ENCODE data around the gene PLEKHS1.

Gene PLEKHS1

GRCh38 chr10:113751181-113751732 lies at the start of gene PLEKHS1:
PLEKHS1 (plus strand) TSS chr10:113751682; CDS start chr10:113755278, 3,596 bp downstream.
- Histone ChIP-seq H3K27me3 (ENCODE audit: insufficient read depth, poor library complexity, severe bottlenecking) (no peaks in the 10 kb centered on the region), H3K9me3 (ENCODE audit: severe bottlenecking) (no peaks in the 10 kb centered on the region), H3K4me1 (ENCODE audit: insufficient read depth, poor library complexity, severe bottlenecking) (no peaks in the 10 kb centered on the region), H3K27ac (ENCODE audit: poor library complexity, severe bottlenecking) (no peak within 1 kb of the TSS), H3K4me3 (ENCODE audit: severe bottlenecking) (no peak within 1 kb of the TSS), H3K36me3 (ENCODE audit: low read depth) (no peaks in the 10 kb centered on the region)
- no peak for DNase-seq (ENCODE audit: low spot score)
- ATAC-seq (ENCODE audit: low read depth) = no peak
- no peak for TF ChIP-seq CTCF (IDR thresholded peaks at IDR 0.05; ENCODE audit: poor library complexity, severe bottlenecking)

- peak; percentile 82 for TF ChIP-seq CTCF (IDR thresholded peaks at IDR 0.05; ENCODE audit: poor library complexity, severe bottlenecking)
- H3K4me1 ChIP-seq (ENCODE audit: insufficient read depth, poor library complexity, severe bottlenecking) = no peaks in the 10 kb centered on the region
- no peaks in the 10 kb centered on the region for H3K27me3 ChIP-seq (ENCODE audit: insufficient read depth, poor library complexity, severe bottlenecking)
- DNase-seq (ENCODE audit: low spot score) = no peak
- H3K27ac ChIP-seq (ENCODE audit: poor library complexity, severe bottlenecking) = no peak overlapping the region
- no peaks in the 10 kb centered on the region for H3K9me3 ChIP-seq (ENCODE audit: severe bottlenecking)
- no peak overlapping the region for H3K4me3 ChIP-seq (ENCODE audit: severe bottlenecking)
- peak; percentile 59; the same call in 2 of the 3 replicates for ATAC-seq (ENCODE audit: low read depth)
- H3K36me3 ChIP-seq (ENCODE audit: low read depth) = peaks cover 5% of the 10 kb centered on the region
Measured at GRCh38 chr10:113704637-113705343, 46.7 kb upstream of the PLEKHS1 start.

GRCh38 chr10:113705344-113705652 lies 46.2 kb upstream of the PLEKHS1 start:
- no peaks in the 10 kb centered on the region for H3K9me3 ChIP-seq (ENCODE audit: severe bottlenecking)
- ATAC-seq (ENCODE audit: low read depth) (no peak), DNase-seq (ENCODE audit: low spot score) (no peak)
- H3K27ac ChIP-seq (ENCODE audit: poor library complexity, severe bottlenecking) = no peak overlapping the region
- peaks cover 2% of the 10 kb centered on the region for H3K36me3 ChIP-seq (ENCODE audit: low read depth)
- peak; percentile 62 for TF ChIP-seq CTCF (IDR thresholded peaks at IDR 0.05; ENCODE audit: poor library complexity, severe bottlenecking)
- H3K4me1 ChIP-seq (ENCODE audit: insufficient read depth, poor library complexity, severe bottlenecking) = no peaks in the 10 kb centered on the region
- no peaks in the 10 kb centered on the region for H3K27me3 ChIP-seq (ENCODE audit: insufficient read depth, poor library complexity, severe bottlenecking)
- no peak overlapping the region for H3K4me3 ChIP-seq (ENCODE audit: severe bottlenecking)

- Histone ChIP-seq H3K4me3 (ENCODE audit: severe bottlenecking) (no peak overlapping the region), H3K9me3 (ENCODE audit: severe bottlenecking) (no peaks in the 10 kb centered on the region), H3K4me1 (ENCODE audit: insufficient read depth, poor library complexity, severe bottlenecking) (no peaks in the 10 kb centered on the region), H3K27ac (ENCODE audit: poor library complexity, severe bottlenecking) (no peak overlapping the region), H3K27me3 (ENCODE audit: insufficient read depth, poor library complexity, severe bottlenecking) (no peaks in the 10 kb centered on the region), H3K36me3 (ENCODE audit: low read depth) (no peaks in the 10 kb centered on the region; the same call in 1 of the 2 replicates)
- DNase-seq (ENCODE audit: low spot score) (no peak), ATAC-seq (ENCODE audit: low read depth) (no peak)
- TF ChIP-seq CTCF (IDR thresholded peaks at IDR 0.05; ENCODE audit: poor library complexity, severe bottlenecking) = no peak
Measured at GRCh38 chr10:113706623-113707022, 44.9 kb upstream of the PLEKHS1 start.

GRCh38 chr10:113708640-113709039 lies 42.8 kb upstream of the PLEKHS1 start:
- DNase-seq (ENCODE audit: low spot score) (no peak), ATAC-seq (ENCODE audit: low read depth) (no peak)
- no peak for TF ChIP-seq CTCF (IDR thresholded peaks at IDR 0.05; ENCODE audit: poor library complexity, severe bottlenecking)

More at GRCh38 chr10:113708640-113709039, 42.8 kb upstream of the PLEKHS1 start:
- Histone ChIP-seq H3K4me3 (ENCODE audit: severe bottlenecking) (no peak overlapping the region), H3K4me1 (ENCODE audit: insufficient read depth, poor library complexity, severe bottlenecking) (no peaks in the 10 kb centered on the region), H3K36me3 (ENCODE audit: low read depth) (no peaks in the 10 kb centered on the region; the same call in 1 of the 2 replicates), H3K27ac (ENCODE audit: poor library complexity, severe bottlenecking) (no peak overlapping the region), H3K9me3 (ENCODE audit: severe bottlenecking) (no peaks in the 10 kb centered on the region), H3K27me3 (ENCODE audit: insufficient read depth, poor library complexity, severe bottlenecking) (no peaks in the 10 kb centered on the region)

Measured in RWPE2 (cell line).